HCT116 (cell line): ENCODE data around the gene SDSL. TPM values are rescaled to one million over a fixed set of nuclear protein-coding genes. Genes with fewer than 3 reads are reported as not detected.

Experiments used
- ATAC-seq: fragments of 200-7000 bp; cut with Tn5 transposase; 2 replicates; pipeline ENCODE4 v1.9.1; 2020; ENCODE audit warnings: mild to moderate bottlenecking, moderate library complexity
- BruUV-seq: library from RNA; stranded (reverse); fragments of 400-500 nt; replicated peaks from 2 replicates; lab custom pipeline; 2021; lab: Mats Ljungman, UMichigan
- CTCF ChIA-PET: fragments of 300-600 bp; sonication (Branson Sonifier 250); formaldehyde crosslinking; loops from one replicate; lab custom pipeline; 2021; ENCODE audit warnings: antibody characterized with exemption; lab: Charles Lee
- POLR2A ChIA-PET: fragments of 300-600, 350-600 bp; sonication (Branson Sonifier 250); formaldehyde crosslinking; loops from one replicate; lab custom pipeline; 2021; ENCODE audit warnings: antibody characterized with exemption; lab: Charles Lee
- RAD21 ChIA-PET, 2 experiments: fragments of 300-600 bp; sonication (Branson Sonifier 250); formaldehyde crosslinking; loops; one replicate each; lab custom pipeline; 2023; ENCODE audit warnings: low total read pairs in 2 of 2; ENCODE audit not compliant: uncharacterized antibody in 2 of 2, unreplicated experiment in 2 of 2, low non-redundant PET in 1 of 2; lab: Charles Lee
- DNase-seq: peaks from one replicate; pipeline ENCODE4 v3.0.0-alpha.2; 2010; ENCODE audit warnings: low read depth, low spot score
- H2AFZ ChIP-seq: fragments of 200-600 bp; shearing (Covaris generic), sonication (generic); 2 replicates; pipeline ENCODE4 v1.6.1; 2017; ENCODE audit warnings: low read depth, mixed run types, mixed read lengths, antibody characterized with exemption, low read length; ENCODE audit not compliant: poor library complexity, severe bottlenecking
- H3K27ac ChIP-seq: 2 replicates; pipeline ENCODE4 v1.5.1; 2012; ENCODE audit warnings: low read depth, low read length
- H3K27me3 ChIP-seq: fragments of 200-600 bp; sonication (generic); 2 replicates; pipeline ENCODE4 v1.6.1; 2016; ENCODE audit warnings: mixed run types, low read length, mixed read lengths; ENCODE audit not compliant: insufficient read depth
- H3K36me3 ChIP-seq, 2 experiments: fragments of 200-500 bp in 1 of 2; fragments of 200-600 bp in 1 of 2; sonication (Bioruptor generic) in 1 of 2; sonication (generic) in 1 of 2; 2 replicates each; pipeline versions ENCODE4 v1.5.1 to v1.6.1; 2014 to 2016; ENCODE audit warnings: low read length in 2 of 2, inconsistent platforms in 1 of 2, mixed read lengths in 1 of 2, mixed run types in 1 of 2; ENCODE audit not compliant: insufficient read depth in 2 of 2, control insufficient read depth in 1 of 2
- H3K4me1 ChIP-seq, 2 experiments: fragments of 200-600 bp in 1 of 2; sonication (generic) in 1 of 2; 2 replicates each; pipeline versions ENCODE4 v1.5.1 to v1.6.1; 2012 to 2017; ENCODE audit warnings: low read length in 2 of 2, inconsistent platforms in 1 of 2, mild to moderate bottlenecking in 1 of 2, mixed read lengths in 1 of 2, mixed run types in 1 of 2, moderate library complexity in 1 of 2; ENCODE audit not compliant: insufficient read depth in 2 of 2, control insufficient read depth in 1 of 2
- H3K4me2 ChIP-seq: fragments of 200-600 bp; sonication (generic); 2 replicates; pipeline ENCODE4 v1.6.1; 2017; ENCODE audit warnings: mixed run types, low read length, mixed read lengths
- H3K4me3 ChIP-seq, 2 experiments: fragments of 200-600 bp in 1 of 2; sonication (generic) in 1 of 2; replicated peaks in 1 of 2; 2 replicates each; pipeline ENCODE4 v1.5.1; 2011 to 2016; ENCODE audit warnings: low read length in 2 of 2, control low read depth in 1 of 2, low read depth in 1 of 2, mild to moderate bottlenecking in 1 of 2, mixed read lengths in 1 of 2, mixed run types in 1 of 2
- H3K79me2 ChIP-seq: fragments of 200-600 bp; sonication (generic); 2 replicates; pipeline ENCODE4 v1.6.1; 2017; ENCODE audit warnings: mild to moderate bottlenecking, mixed run types, low read length, moderate library complexity, mixed read lengths; ENCODE audit not compliant: insufficient read depth
- H3K9ac ChIP-seq: fragments of 200-600 bp; sonication (generic); 2 replicates; pipeline ENCODE4 v1.6.1; 2016; ENCODE audit warnings: low read length, mixed read lengths
- H3K9me2 ChIP-seq: fragments of 200-600 bp; sonication (generic), shearing (Covaris generic); 2 replicates; pipeline ENCODE4 v1.6.1; 2017; ENCODE audit warnings: mixed run types, mild to moderate bottlenecking, moderate library complexity; ENCODE audit not compliant: insufficient read depth
- H3K9me3 ChIP-seq, 2 experiments: fragments of 200-500 bp in 1 of 2; fragments of 200-600 bp in 1 of 2; sonication (Bioruptor generic) in 1 of 2; sonication (generic) in 1 of 2; 2 replicates each; pipeline ENCODE4 v1.6.1; 2014 to 2017; ENCODE audit warnings: low read length in 2 of 2, mixed read lengths in 2 of 2, inconsistent platforms in 1 of 2, low read depth in 1 of 2, mild to moderate bottlenecking in 1 of 2, mixed run types in 1 of 2, moderate library complexity in 1 of 2; ENCODE audit not compliant: control insufficient read depth in 1 of 2, insufficient read depth in 1 of 2
- H4K20me1 ChIP-seq: fragments of 200-600 bp; sonication (generic), shearing (Covaris generic); 2 replicates; pipeline ENCODE4 v1.6.1; 2017; ENCODE audit warnings: mixed run types, mild to moderate bottlenecking, moderate library complexity; ENCODE audit not compliant: insufficient read depth
- CBX3 ChIP-seq: IDR thresholded peaks from 2 replicates; pipeline ENCODE4 v1.6.1; 2012; ENCODE audit warnings: low read depth
- CEBPB ChIP-seq: IDR thresholded peaks from 2 replicates; pipeline ENCODE4 v1.6.1; 2012; ENCODE audit warnings: low read depth
- EGR1 ChIP-seq: IDR thresholded peaks from 2 replicates; pipeline ENCODE4 v1.6.1; 2012; ENCODE audit warnings: low read depth
- ELF1 ChIP-seq: IDR thresholded peaks from 2 replicates; pipeline ENCODE4 v1.6.1; 2012; ENCODE audit warnings: low read depth, borderline replicate concordance
- EZH2 ChIP-seq: fragments of 200-600 bp; sonication (generic); IDR thresholded peaks from 2 replicates; pipeline ENCODE4 v1.6.1; 2017; ENCODE audit warnings: antibody characterized with exemption, mixed run types
- EZH2phosphoT487 ChIP-seq: fragments of 200-600 bp; IDR thresholded peaks from 2 replicates; pipeline ENCODE4 v1.6.1; 2018; ENCODE audit warnings: antibody characterized with exemption, borderline replicate concordance
- FOSL1 ChIP-seq: IDR thresholded peaks from 2 replicates; pipeline ENCODE4 v1.6.1; 2012; ENCODE audit warnings: low read depth
- JUND ChIP-seq: IDR thresholded peaks from 2 replicates; pipeline ENCODE4 v1.6.1; 2012
- POLR2A ChIP-seq: IDR thresholded peaks from 2 replicates; pipeline ENCODE4 v1.7.0; 2011; ENCODE audit warnings: borderline replicate concordance; ENCODE audit not compliant: insufficient read depth, insufficient read length; ENCODE audit errors: extremely low read depth
- POLR2AphosphoS5 ChIP-seq: IDR thresholded peaks from 2 replicates; pipeline ENCODE4 v1.6.1; 2011; ENCODE audit warnings: mild to moderate bottlenecking, low read depth, low read length, moderate library complexity
- REST ChIP-seq: IDR thresholded peaks from 2 replicates; pipeline ENCODE4 v1.6.1; 2012; ENCODE audit warnings: low read depth
- SIN3A ChIP-seq: IDR thresholded peaks from 2 replicates; pipeline ENCODE4 v1.6.1; 2012; ENCODE audit warnings: low read depth
- SP1 ChIP-seq: IDR thresholded peaks from 2 replicates; pipeline ENCODE4 v1.6.1; 2012; ENCODE audit warnings: low read depth
- TCF7L2 ChIP-seq: IDR thresholded peaks from 2 replicates; pipeline ENCODE4 v1.7.0; 2011; ENCODE audit warnings: borderline replicate concordance, inconsistent platforms; ENCODE audit not compliant: insufficient read depth, insufficient read length; ENCODE audit errors: extremely low read depth
- YY1 ChIP-seq: IDR thresholded peaks from 2 replicates; pipeline ENCODE4 v1.6.1; 2011; ENCODE audit warnings: low read length, low read depth, moderate library complexity, mild to moderate bottlenecking; ENCODE audit not compliant: insufficient replicate concordance; ENCODE audit errors: extremely low read depth
- ZBTB33 ChIP-seq: IDR thresholded peaks from 2 replicates; pipeline ENCODE4 v1.6.1; 2011; ENCODE audit warnings: mild to moderate bottlenecking, low read length, moderate library complexity; ENCODE audit not compliant: insufficient replicate concordance; ENCODE audit errors: extremely low read depth
- ZFX ChIP-seq: fragments of 450-650 bp; IDR thresholded peaks from 2 replicates; pipeline ENCODE4 v1.6.1; 2017
- intact Hi-C: fragments of 100-400 bp; cut with micrococcal nuclease; formaldehyde crosslinking; loops from 2 replicates; pipeline ENCODE4 v1.10.0; 2022
- total RNA-seq: library from RNA; stranded (reverse); gene quantifications from one replicate; pipeline ENCODE4 v1.2.1, GENCODE V29; 2021; ENCODE audit not compliant: unreplicated experiment
- TF ChIP-seq, protein P1 (sequence below): IDR thresholded peaks from 2 replicates; pipeline ENCODE4 v1.6.1; 2012
- TF ChIP-seq, protein P2 (sequence below), 3 experiments: fragments of 200-600 bp in 1 of 3; sonication (generic) in 1 of 3; IDR thresholded peaks in 2 of 3; conservative IDR thresholded peaks in 1 of 3; 2 replicates each; pipeline ENCODE4 v1.5.1; 2012 to 2017; ENCODE audit warnings: low read depth in 2 of 3, low read length in 2 of 3, antibody characterized with exemption in 1 of 3, borderline replicate concordance in 1 of 3, control low read depth in 1 of 3, mild to moderate bottlenecking in 1 of 3, mixed read lengths in 1 of 3, mixed run types in 1 of 3, moderate library complexity in 1 of 3; ENCODE audit not compliant: insufficient read depth in 1 of 3

SDSL gene
- total RNA-seq, 1 experiment from 2014 or later = 19.1 TPM

DNA sequence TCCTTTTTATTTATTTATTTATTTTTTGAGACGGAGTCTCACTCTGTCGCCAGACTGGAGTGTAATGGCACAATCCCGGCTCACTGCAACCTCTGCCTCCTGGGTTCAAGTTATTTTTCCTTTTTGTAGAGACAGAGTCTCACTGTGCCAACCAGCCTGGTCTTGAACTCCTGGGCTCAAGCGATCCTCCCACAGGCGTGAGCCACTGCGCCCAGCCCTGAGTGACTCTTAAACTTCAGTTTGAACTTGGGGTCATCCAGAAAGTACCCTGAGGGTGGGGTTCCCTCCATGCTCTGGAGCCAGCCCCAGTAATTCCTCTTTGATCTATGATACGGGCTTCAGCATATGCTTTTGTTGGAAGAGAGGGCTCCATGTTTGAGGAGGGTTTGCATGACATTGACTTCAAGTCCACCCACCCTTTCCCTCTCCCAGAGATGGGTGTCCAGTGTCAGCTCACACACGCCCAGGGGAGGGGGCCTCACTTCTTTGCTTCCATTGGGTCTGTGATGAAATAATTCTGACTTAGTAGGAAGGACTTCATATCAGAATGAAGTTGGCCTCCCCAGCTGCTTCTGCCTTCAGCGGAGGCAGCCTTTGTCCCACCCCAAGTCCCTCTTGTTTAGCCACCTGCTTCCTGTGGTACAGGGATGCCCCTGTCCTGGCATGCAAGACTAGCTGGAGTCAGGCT, 30.4 kb upstream of the SDSL start (continued):
- TF ChIP-seq ZBTB33 = no peak
- no peak for TF ChIP-seq EZH2phosphoT487

- TF ChIP-seq, protein P1, sequence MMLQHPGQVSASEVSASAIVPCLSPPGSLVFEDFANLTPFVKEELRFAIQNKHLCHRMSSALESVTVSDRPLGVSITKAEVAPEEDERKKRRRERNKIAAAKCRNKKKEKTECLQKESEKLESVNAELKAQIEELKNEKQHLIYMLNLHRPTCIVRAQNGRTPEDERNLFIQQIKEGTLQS = no peak
- TF ChIP-seq EZH2phosphoT487 = no peak
- no peak for TF ChIP-seq REST
- TF ChIP-seq JUND = no peak
- TF ChIP-seq, protein P2, sequence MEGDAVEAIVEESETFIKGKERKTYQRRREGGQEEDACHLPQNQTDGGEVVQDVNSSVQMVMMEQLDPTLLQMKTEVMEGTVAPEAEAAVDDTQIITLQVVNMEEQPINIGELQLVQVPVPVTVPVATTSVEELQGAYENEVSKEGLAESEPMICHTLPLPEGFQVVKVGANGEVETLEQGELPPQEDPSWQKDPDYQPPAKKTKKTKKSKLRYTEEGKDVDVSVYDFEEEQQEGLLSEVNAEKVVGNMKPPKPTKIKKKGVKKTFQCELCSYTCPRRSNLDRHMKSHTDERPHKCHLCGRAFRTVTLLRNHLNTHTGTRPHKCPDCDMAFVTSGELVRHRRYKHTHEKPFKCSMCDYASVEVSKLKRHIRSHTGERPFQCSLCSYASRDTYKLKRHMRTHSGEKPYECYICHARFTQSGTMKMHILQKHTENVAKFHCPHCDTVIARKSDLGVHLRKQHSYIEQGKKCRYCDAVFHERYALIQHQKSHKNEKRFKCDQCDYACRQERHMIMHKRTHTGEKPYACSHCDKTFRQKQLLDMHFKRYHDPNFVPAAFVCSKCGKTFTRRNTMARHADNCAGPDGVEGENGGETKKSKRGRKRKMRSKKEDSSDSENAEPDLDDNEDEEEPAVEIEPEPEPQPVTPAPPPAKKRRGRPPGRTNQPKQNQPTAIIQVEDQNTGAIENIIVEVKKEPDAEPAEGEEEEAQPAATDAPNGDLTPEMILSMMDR (IDR thresholded peaks at IDR 0.05 in 2 of 3, conservative IDR thresholded peaks at IDR 0.05 in 1 of 3; ENCODE audit: borderline replicate concordance in 1 of 3, insufficient read depth in 1 of 3, low read depth in 2 of 3, low read length in 2 of 3) = no peak
- TF ChIP-seq TCF7L2 = no peak
- no peak for TF ChIP-seq YY1
- TF ChIP-seq SIN3A = no peak
- no peak for TF ChIP-seq CEBPB
- TF ChIP-seq SP1 = no peak
- no peak for TF ChIP-seq EZH2
- no peak for TF ChIP-seq POLR2A
- TF ChIP-seq ZFX = no peak
- TF ChIP-seq POLR2AphosphoS5 = no peak
- TF ChIP-seq ELF1 = no peak
- no peak for TF ChIP-seq EGR1
- TF ChIP-seq CBX3 = no peak
- TF ChIP-seq FOSL1 = no peak
- POLR2A ChIA-PET = no interaction called here
- no TSS peak for BruUV-seq
- Histone ChIP-seq H3K27ac (no peak overlapping the region), H3K4me1 (no peaks in the 10 kb centered on the region), H3K36me3 (no peaks in the 10 kb centered on the region), H3K79me2 (no peaks in the 10 kb centered on the region), H2AFZ (no peak overlapping the region), H4K20me1 (no peaks in the 10 kb centered on the region), H3K4me3 (no peak overlapping the region), H3K9ac (no peak overlapping the region), H3K4me2 (no peak overlapping the region), H3K9me2 (no peaks in the 10 kb centered on the region), H3K9me3 (no peaks in the 10 kb centered on the region), H3K27me3 (no peaks in the 10 kb centered on the region)
- RAD21 ChIA-PET = no interaction called here
- ATAC-seq (no peak), DNase-seq (no peak)
- intact Hi-C loops = no loop called here
- CTCF ChIA-PET = no interaction called here
These were observed 29.7 kb upstream of the SDSL start for GRCh38 chr12:113392520-113392919.
